ENCODE data around the gene NADSYN1.

DNA sequence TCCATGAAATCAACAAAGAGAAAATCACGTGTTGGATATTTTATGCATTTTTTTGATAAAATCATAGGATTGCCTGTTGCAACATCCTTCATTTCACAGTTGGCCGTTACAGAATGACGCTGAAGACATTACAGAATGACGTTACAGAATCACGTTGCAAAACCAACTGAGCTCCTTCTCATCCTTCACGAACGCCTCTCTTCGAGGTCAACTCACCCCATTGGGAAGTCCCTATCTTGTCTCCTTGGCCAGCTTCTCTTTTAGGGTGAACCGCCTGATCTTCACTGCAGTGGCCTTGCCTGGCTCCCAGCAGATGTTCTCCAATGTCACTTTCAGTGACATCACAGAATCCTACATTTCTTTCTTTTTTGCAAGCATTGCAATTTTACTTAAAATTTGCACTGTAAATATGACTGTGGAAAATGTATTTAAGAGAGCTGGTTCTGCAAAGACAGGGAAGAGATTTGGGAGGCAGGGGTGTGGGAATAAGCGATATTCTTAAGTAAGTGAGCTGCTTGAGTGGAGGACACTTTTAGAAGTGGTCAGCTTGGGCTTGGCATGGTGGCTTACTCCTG is 79.1 kb downstream of the NADSYN1 start:
- TF ChIP-seq, protein P1, sequence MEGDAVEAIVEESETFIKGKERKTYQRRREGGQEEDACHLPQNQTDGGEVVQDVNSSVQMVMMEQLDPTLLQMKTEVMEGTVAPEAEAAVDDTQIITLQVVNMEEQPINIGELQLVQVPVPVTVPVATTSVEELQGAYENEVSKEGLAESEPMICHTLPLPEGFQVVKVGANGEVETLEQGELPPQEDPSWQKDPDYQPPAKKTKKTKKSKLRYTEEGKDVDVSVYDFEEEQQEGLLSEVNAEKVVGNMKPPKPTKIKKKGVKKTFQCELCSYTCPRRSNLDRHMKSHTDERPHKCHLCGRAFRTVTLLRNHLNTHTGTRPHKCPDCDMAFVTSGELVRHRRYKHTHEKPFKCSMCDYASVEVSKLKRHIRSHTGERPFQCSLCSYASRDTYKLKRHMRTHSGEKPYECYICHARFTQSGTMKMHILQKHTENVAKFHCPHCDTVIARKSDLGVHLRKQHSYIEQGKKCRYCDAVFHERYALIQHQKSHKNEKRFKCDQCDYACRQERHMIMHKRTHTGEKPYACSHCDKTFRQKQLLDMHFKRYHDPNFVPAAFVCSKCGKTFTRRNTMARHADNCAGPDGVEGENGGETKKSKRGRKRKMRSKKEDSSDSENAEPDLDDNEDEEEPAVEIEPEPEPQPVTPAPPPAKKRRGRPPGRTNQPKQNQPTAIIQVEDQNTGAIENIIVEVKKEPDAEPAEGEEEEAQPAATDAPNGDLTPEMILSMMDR (IDR thresholded peaks at IDR 0.05; ENCODE audit: low read depth, low read length), result no peak
- no peak for TF ChIP-seq EZH2phosphoT487 (IDR thresholded peaks at IDR 0.05; ENCODE audit: low read depth)
